ENCODE data around the gene KATNA1.

The KATNA1 gene

GRCh38 chr6:149660028-149660427 lies 11.5 kb upstream of the KATNA1 start:
- no peak overlapping the region for H2AFZ ChIP-seq (ENCODE audit: low read length)

GRCh38 chr6:149657441-149657840 lies 8.9 kb upstream of the KATNA1 start:
- H3K79me2 ChIP-seq (ENCODE audit: insufficient read depth, low read length): no peaks in the 10 kb centered on the region
- H3K4me2 ChIP-seq (ENCODE audit: low read depth, low read length, poor library complexity, severe bottlenecking): no peak overlapping the region
- H3K9me3 ChIP-seq (ENCODE audit: insufficient read depth, low read depth, low read length): no peaks in the 10 kb centered on the region
- H2AFZ ChIP-seq (ENCODE audit: low read length): no peak overlapping the region
- TF ChIP-seq EZH2phosphoT487 (IDR thresholded peaks at IDR 0.05; ENCODE audit: borderline replicate concordance): no peak
- no peak for TF ChIP-seq CTCF (conservative IDR thresholded peaks at IDR 0.05; ENCODE audit: low read length)
- H3K9me2 ChIP-seq (replicated peaks; ENCODE audit: low read depth, low read length): no peaks in the 10 kb centered on the region
- H3K27me3 ChIP-seq (ENCODE audit: insufficient read depth, low read length, poor library complexity, severe bottlenecking): no peaks in the 10 kb centered on the region
- H3K4me3 ChIP-seq (ENCODE audit: low read length, poor library complexity, severe bottlenecking): no peak overlapping the region
- H3K9ac ChIP-seq (ENCODE audit: low read depth, low read length, poor library complexity, severe bottlenecking): no peak overlapping the region
- no peaks in the 10 kb centered on the region for H3F3A ChIP-seq (ENCODE audit: low read depth)
- peaks cover 22% of the 10 kb centered on the region for H3K36me3 ChIP-seq (ENCODE audit: insufficient read depth, low read length)
- no peaks in the 10 kb centered on the region for H3K4me1 ChIP-seq (ENCODE audit: insufficient read depth, low read length, poor library complexity, severe bottlenecking)
- H4K20me1 ChIP-seq (ENCODE audit: insufficient read depth, low read length, poor library complexity, severe bottlenecking): no peaks in the 10 kb centered on the region

More at GRCh38 chr6:149660028-149660427, 11.5 kb upstream of the KATNA1 start:
- Histone ChIP-seq H3K4me3 (ENCODE audit: low read length, poor library complexity, severe bottlenecking) (no peak overlapping the region), H3K9me3 (ENCODE audit: insufficient read depth, low read depth, low read length) (no peaks in the 10 kb centered on the region), H3K9ac (ENCODE audit: low read depth, low read length, poor library complexity, severe bottlenecking) (no peak overlapping the region), H3K79me2 (ENCODE audit: insufficient read depth, low read length) (no peaks in the 10 kb centered on the region), H3K9me2 (replicated peaks; ENCODE audit: low read depth, low read length) (no peaks in the 10 kb centered on the region), H3K36me3 (ENCODE audit: insufficient read depth, low read length) (peaks cover 45% of the 10 kb centered on the region), H3K27me3 (ENCODE audit: insufficient read depth, low read length, poor library complexity, severe bottlenecking) (no peaks in the 10 kb centered on the region), H3K4me1 (ENCODE audit: insufficient read depth, low read length, poor library complexity, severe bottlenecking) (no peaks in the 10 kb centered on the region), H4K20me1 (ENCODE audit: insufficient read depth, low read length, poor library complexity, severe bottlenecking) (no peaks in the 10 kb centered on the region), H3F3A (ENCODE audit: low read depth) (no peaks in the 10 kb centered on the region), H3K4me2 (ENCODE audit: low read depth, low read length, poor library complexity, severe bottlenecking) (no peak overlapping the region)
- TF ChIP-seq EZH2phosphoT487 (IDR thresholded peaks at IDR 0.05; ENCODE audit: borderline replicate concordance): no peak
- TF ChIP-seq CTCF (conservative IDR thresholded peaks at IDR 0.05; ENCODE audit: low read length): no peak

DNA sequence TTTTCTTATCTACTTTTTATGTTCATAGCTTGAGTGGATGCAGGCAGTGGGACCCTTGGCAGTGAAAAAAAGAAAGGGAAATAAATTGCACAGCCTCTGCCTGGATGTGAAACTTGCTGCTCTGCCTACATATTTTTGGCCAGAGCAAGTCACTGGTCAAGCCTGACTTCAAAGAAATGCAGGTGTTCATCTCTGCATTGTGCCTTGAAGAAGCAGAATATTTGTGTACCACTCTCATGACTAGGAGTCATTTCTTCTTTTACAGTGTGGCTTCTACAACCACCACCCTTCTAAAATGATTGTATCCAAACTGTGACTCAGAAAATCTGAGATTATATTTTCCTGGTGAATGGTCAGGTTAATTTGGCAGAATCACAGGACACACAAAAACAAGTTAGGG lies 2.5 kb upstream of the KATNA1 start:
- peaks cover 24% of the 10 kb centered on the region for H3K79me2 ChIP-seq (ENCODE audit: insufficient read depth, low read length)
- no peaks in the 10 kb centered on the region for H3K9me3 ChIP-seq (ENCODE audit: insufficient read depth, low read depth, low read length)
- peaks cover 6% of the 10 kb centered on the region for H4K20me1 ChIP-seq (ENCODE audit: insufficient read depth, low read length, poor library complexity, severe bottlenecking)
- no peaks in the 10 kb centered on the region for H3K27me3 ChIP-seq (ENCODE audit: insufficient read depth, low read length, poor library complexity, severe bottlenecking)
- H2AFZ ChIP-seq (ENCODE audit: low read length): no peak overlapping the region
- no peaks in the 10 kb centered on the region for H3K9me2 ChIP-seq (replicated peaks; ENCODE audit: low read depth, low read length)
- TF ChIP-seq EZH2phosphoT487 (IDR thresholded peaks at IDR 0.05; ENCODE audit: borderline replicate concordance): no peak
- TF ChIP-seq CTCF (conservative IDR thresholded peaks at IDR 0.05; ENCODE audit: low read length): no peak
- no peaks in the 10 kb centered on the region for H3K36me3 ChIP-seq (ENCODE audit: insufficient read depth, low read length)
- no peak overlapping the region for H3K4me2 ChIP-seq (ENCODE audit: low read depth, low read length, poor library complexity, severe bottlenecking)
- no peak overlapping the region for H3K9ac ChIP-seq (ENCODE audit: low read depth, low read length, poor library complexity, severe bottlenecking)
- no peaks in the 10 kb centered on the region; the same call in 1 of the 2 replicates for H3F3A ChIP-seq (ENCODE audit: low read depth)
- H3K4me3 ChIP-seq (ENCODE audit: low read length, poor library complexity, severe bottlenecking): no peak overlapping the region
- H3K4me1 ChIP-seq (ENCODE audit: insufficient read depth, low read length, poor library complexity, severe bottlenecking): peaks cover 22% of the 10 kb centered on the region
